Astrocyte (in vitro differentiated cells and primary cell): ENCODE results near the gene C19orf38. TPM values are rescaled to one million over a fixed set of nuclear protein-coding genes. Genes with fewer than 3 reads are reported as not detected.

ENCODE experiments used
- DNase-seq: peaks from one replicate; pipeline ENCODE4 v3.0.0-alpha.2; 2010; ENCODE audit warnings: low read depth
- FAIRE-seq: peaks from 2 replicates; lab custom pipeline; 2011; peaks lifted over from hg19 to GRCh38; lab: Jason Lieb, UNC
- H2AFZ ChIP-seq: 2 replicates; pipeline ENCODE4 v1.6.0; 2012; ENCODE audit warnings: low read depth, low read length, inconsistent platforms
- H3K27ac ChIP-seq: 2 replicates; pipeline ENCODE4 v1.5.1; 2011; ENCODE audit warnings: low read depth, low read length, inconsistent platforms
- H3K27me3 ChIP-seq: 2 replicates; pipeline ENCODE4 v1.6.0; 2011; ENCODE audit warnings: low read length, inconsistent platforms; ENCODE audit not compliant: insufficient read depth
- H3K36me3 ChIP-seq: 2 replicates; pipeline ENCODE4 v1.5.1; 2011; ENCODE audit warnings: low read length, inconsistent platforms; ENCODE audit not compliant: insufficient read depth
- H3K4me1 ChIP-seq: 2 replicates; pipeline ENCODE4 v1.5.1; 2011; ENCODE audit warnings: low read length, inconsistent platforms; ENCODE audit not compliant: insufficient read depth
- H3K4me2 ChIP-seq: 2 replicates; pipeline ENCODE4 v1.6.0; 2012; ENCODE audit warnings: low read length, inconsistent platforms
- H3K4me3 ChIP-seq: 2 replicates; pipeline ENCODE4 v1.5.1; 2011; ENCODE audit warnings: low read depth, mild to moderate bottlenecking, low read length, inconsistent platforms; ENCODE audit not compliant: insufficient read depth
- H3K79me2 ChIP-seq: 2 replicates; pipeline ENCODE4 v1.6.0; 2012; ENCODE audit warnings: mild to moderate bottlenecking, low read length, inconsistent platforms; ENCODE audit not compliant: insufficient read depth
- H3K9ac ChIP-seq: 2 replicates; pipeline ENCODE4 v1.6.0; 2012; ENCODE audit warnings: mild to moderate bottlenecking, low read length, inconsistent platforms
- H3K9me3 ChIP-seq: 2 replicates; pipeline ENCODE4 v1.5.1; 2012; ENCODE audit warnings: low read depth, mild to moderate bottlenecking, low read length, inconsistent platforms; ENCODE audit not compliant: insufficient read depth
- H4K20me1 ChIP-seq: 2 replicates; pipeline ENCODE4 v1.6.0; 2012; ENCODE audit warnings: low read length, inconsistent platforms; ENCODE audit not compliant: insufficient read depth
- H3K27ac Mint-ChIP-seq: one replicate; pipeline ENCODE4 v1.8.0; 2021; ENCODE audit warnings: mild to moderate bottlenecking, mixed read lengths; ENCODE audit not compliant: unreplicated experiment
- H3K27me3 Mint-ChIP-seq: one replicate; pipeline ENCODE4 v1.8.0; 2021; ENCODE audit warnings: low read depth, mixed read lengths; ENCODE audit not compliant: unreplicated experiment
- H3K36me3 Mint-ChIP-seq: one replicate; pipeline ENCODE4 v1.8.0; 2021; ENCODE audit warnings: low read depth, mixed read lengths; ENCODE audit not compliant: unreplicated experiment
- H3K4me1 Mint-ChIP-seq: one replicate; pipeline ENCODE4 v1.8.0; 2021; ENCODE audit warnings: low read depth, mixed read lengths; ENCODE audit not compliant: unreplicated experiment
- H3K4me3 Mint-ChIP-seq: one replicate; pipeline ENCODE4 v1.8.0; 2021; ENCODE audit warnings: mild to moderate bottlenecking, moderate library complexity, mixed read lengths; ENCODE audit not compliant: unreplicated experiment
- H3K9me3 Mint-ChIP-seq: one replicate; pipeline ENCODE4 v1.8.0; 2021; ENCODE audit warnings: mild to moderate bottlenecking, mixed read lengths; ENCODE audit not compliant: unreplicated experiment
- EZH2 ChIP-seq: IDR thresholded peaks from 2 replicates; pipeline ENCODE4 v1.6.1; 2012; ENCODE audit warnings: mild to moderate bottlenecking, low read length, inconsistent platforms; ENCODE audit not compliant: insufficient read depth
- total RNA-seq: library from RNA; stranded (reverse); gene quantifications from 2 replicates; pipeline ENCODE4 v1.2.1, GENCODE V29; 2021
- TF ChIP-seq, protein P1 (sequence below): IDR thresholded peaks from 2 replicates; pipeline ENCODE4 v1.5.1; 2011; ENCODE audit warnings: low read depth, mild to moderate bottlenecking, inconsistent platforms, low read length, moderate library complexity; ENCODE audit not compliant: insufficient read depth

The C19orf38 gene
- total RNA-seq, 1 donor from 2014 or later = 0.23 TPM

- Mint-ChIP-seq H3K4me3 (no peak overlapping the region), H3K9me3 (no peaks in the 10 kb centered on the region), H3K27ac (peak overlapping the region; percentile 20), H3K4me1 (peaks cover 35% of the 10 kb centered on the region), H3K27me3 (no peaks in the 10 kb centered on the region), H3K36me3 (peaks cover 2% of the 10 kb centered on the region)
- H3K9me3 ChIP-seq = no peaks in the 10 kb centered on the region
- no peak overlapping the region for H3K4me3 ChIP-seq
- no peaks in the 10 kb centered on the region for H3K36me3 ChIP-seq
- FAIRE-seq (no peak), DNase-seq (no peak)
- H3K27ac ChIP-seq = no peak overlapping the region
- H3K27me3 ChIP-seq = no peaks in the 10 kb centered on the region
- H3K4me2 ChIP-seq = peak overlapping the region; percentile 15
- peaks cover 3% of the 10 kb centered on the region for H3K4me1 ChIP-seq
- H3K9ac ChIP-seq = no peak overlapping the region
- H3K79me2 ChIP-seq = peaks cover 92% of the 10 kb centered on the region
- no peak for TF ChIP-seq EZH2
- H2AFZ ChIP-seq = no peak overlapping the region
- H4K20me1 ChIP-seq = peaks cover 77% of the 10 kb centered on the region
Observed at GRCh38 chr19:10878253-10878652, 30.0 kb downstream of the C19orf38 start.

- no peak overlapping the region for H3K4me3 ChIP-seq
- no peaks in the 10 kb centered on the region for H3K27me3 Mint-ChIP-seq
- no peak overlapping the region for H2AFZ ChIP-seq
- H3K79me2 ChIP-seq = peaks cover 86% of the 10 kb centered on the region
- H3K9me3 Mint-ChIP-seq = no peaks in the 10 kb centered on the region
- TF ChIP-seq EZH2 = no peak
- TF ChIP-seq, protein P1, sequence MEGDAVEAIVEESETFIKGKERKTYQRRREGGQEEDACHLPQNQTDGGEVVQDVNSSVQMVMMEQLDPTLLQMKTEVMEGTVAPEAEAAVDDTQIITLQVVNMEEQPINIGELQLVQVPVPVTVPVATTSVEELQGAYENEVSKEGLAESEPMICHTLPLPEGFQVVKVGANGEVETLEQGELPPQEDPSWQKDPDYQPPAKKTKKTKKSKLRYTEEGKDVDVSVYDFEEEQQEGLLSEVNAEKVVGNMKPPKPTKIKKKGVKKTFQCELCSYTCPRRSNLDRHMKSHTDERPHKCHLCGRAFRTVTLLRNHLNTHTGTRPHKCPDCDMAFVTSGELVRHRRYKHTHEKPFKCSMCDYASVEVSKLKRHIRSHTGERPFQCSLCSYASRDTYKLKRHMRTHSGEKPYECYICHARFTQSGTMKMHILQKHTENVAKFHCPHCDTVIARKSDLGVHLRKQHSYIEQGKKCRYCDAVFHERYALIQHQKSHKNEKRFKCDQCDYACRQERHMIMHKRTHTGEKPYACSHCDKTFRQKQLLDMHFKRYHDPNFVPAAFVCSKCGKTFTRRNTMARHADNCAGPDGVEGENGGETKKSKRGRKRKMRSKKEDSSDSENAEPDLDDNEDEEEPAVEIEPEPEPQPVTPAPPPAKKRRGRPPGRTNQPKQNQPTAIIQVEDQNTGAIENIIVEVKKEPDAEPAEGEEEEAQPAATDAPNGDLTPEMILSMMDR = no peak
- peaks cover 2% of the 10 kb centered on the region for H3K36me3 Mint-ChIP-seq
- H3K27ac Mint-ChIP-seq = no peak overlapping the region
- H3K4me2 ChIP-seq = no peak overlapping the region
- no peak overlapping the region for H3K27ac ChIP-seq
- no peak overlapping the region for H3K4me3 Mint-ChIP-seq
- no peaks in the 10 kb centered on the region for H3K9me3 ChIP-seq
- no peak overlapping the region for H3K9ac ChIP-seq
- DNase-seq = no peak
- H3K4me1 Mint-ChIP-seq = peaks cover 38% of the 10 kb centered on the region
- H3K27me3 ChIP-seq = no peaks in the 10 kb centered on the region
- H4K20me1 ChIP-seq = peaks cover 88% of the 10 kb centered on the region
- peaks cover 12% of the 10 kb centered on the region for H3K4me1 ChIP-seq
- no peak for FAIRE-seq
- H3K36me3 ChIP-seq = no peaks in the 10 kb centered on the region
Observed at GRCh38 chr19:10881403-10882107, 33.3 kb downstream of the C19orf38 start.

- H3K36me3 ChIP-seq = no peaks in the 10 kb centered on the region
- H3K27ac ChIP-seq = no peak overlapping the region
- no peak for FAIRE-seq
- Mint-ChIP-seq H3K27me3 (no peaks in the 10 kb centered on the region), H3K4me3 (no peak overlapping the region), H3K9me3 (no peaks in the 10 kb centered on the region), H3K27ac (no peak overlapping the region), H3K36me3 (peaks cover 2% of the 10 kb centered on the region), H3K4me1 (peaks cover 33% of the 10 kb centered on the region)
- H3K9ac ChIP-seq = no peak overlapping the region
- H3K79me2 ChIP-seq = peaks cover 86% of the 10 kb centered on the region
- no peak overlapping the region for H3K4me2 ChIP-seq
- no peaks in the 10 kb centered on the region for H3K27me3 ChIP-seq
- H2AFZ ChIP-seq = no peak overlapping the region
- peaks cover 12% of the 10 kb centered on the region for H3K4me1 ChIP-seq
- no peak for TF ChIP-seq EZH2
- H3K9me3 ChIP-seq = no peaks in the 10 kb centered on the region
- no peak for DNase-seq
- H4K20me1 ChIP-seq = peaks cover 88% of the 10 kb centered on the region
- no peak overlapping the region for H3K4me3 ChIP-seq
Observed at GRCh38 chr19:10882108-10882457, 33.9 kb downstream of the C19orf38 start.
